DND-41 (cell line): ENCODE measurements around the gene FAM170B.

ENCODE experiments used
- ATAC-seq: fragments of 200-7000 bp; cut with Tn5 transposase; 3 replicates; pipeline ENCODE4 v1.9.1; 2021; ENCODE audit warnings: low read depth; ENCODE audit not compliant: insufficient read depth
- DNase-seq: peaks from one replicate; pipeline ENCODE4 v3.0.0-alpha.2; 2020
- H2AFZ ChIP-seq: 2 replicates; pipeline ENCODE4 v1.6.0; 2012; ENCODE audit warnings: low read depth, low read length
- H3K27ac ChIP-seq: 2 replicates; pipeline ENCODE4 v1.5.1; 2012; ENCODE audit warnings: low read length, inconsistent platforms
- H3K27me3 ChIP-seq: fragments of 200-600 bp; sonication (generic); 2 replicates; pipeline ENCODE4 v1.6.0; 2012; ENCODE audit warnings: low read length, mild to moderate bottlenecking, inconsistent platforms; ENCODE audit not compliant: insufficient read depth, poor library complexity
- H3K36me3 ChIP-seq: 2 replicates; pipeline ENCODE4 v1.5.1; 2012; ENCODE audit warnings: low read length, inconsistent platforms; ENCODE audit not compliant: insufficient read depth
- H3K4me1 ChIP-seq: 2 replicates; pipeline ENCODE4 v1.5.1; 2012; ENCODE audit warnings: mild to moderate bottlenecking, low read length; ENCODE audit not compliant: insufficient read depth
- H3K4me2 ChIP-seq: 2 replicates; pipeline ENCODE4 v1.6.0; 2012; ENCODE audit warnings: mild to moderate bottlenecking, moderate library complexity, low read length, inconsistent platforms; ENCODE audit not compliant: insufficient read depth
- H3K4me3 ChIP-seq, 2 experiments: fragments of 200-600 bp in 1 of 2; shearing (Covaris generic) in 1 of 2; 2 replicates each; pipeline ENCODE4 v1.5.1; 2012 to 2016; ENCODE audit warnings: inconsistent platforms in 2 of 2, low read length in 2 of 2, mild to moderate bottlenecking in 2 of 2, low read depth in 1 of 2, moderate library complexity in 1 of 2
- H3K79me2 ChIP-seq: 2 replicates; pipeline ENCODE4 v1.6.0; 2012; ENCODE audit warnings: low read length, inconsistent platforms; ENCODE audit not compliant: insufficient read depth
- H3K9ac ChIP-seq: 2 replicates; pipeline ENCODE4 v1.6.0; 2012; ENCODE audit warnings: low read depth, mild to moderate bottlenecking, inconsistent platforms, low read length, moderate library complexity
- H3K9me3 ChIP-seq: 2 replicates; pipeline ENCODE4 v1.5.1; 2012; ENCODE audit warnings: low read length, moderate library complexity, mild to moderate bottlenecking, inconsistent platforms; ENCODE audit not compliant: insufficient read depth, severe bottlenecking
- H4K20me1 ChIP-seq: 2 replicates; pipeline ENCODE4 v1.6.0; 2012; ENCODE audit warnings: low read length; ENCODE audit not compliant: insufficient read depth
- CTCF ChIP-seq: IDR thresholded peaks from 2 replicates; pipeline ENCODE4 v1.5.1; 2012; ENCODE audit warnings: borderline replicate concordance, low read length, moderate library complexity, mild to moderate bottlenecking; ENCODE audit not compliant: poor library complexity, severe bottlenecking; ENCODE audit errors: extremely low read depth
- EZH2 ChIP-seq: IDR thresholded peaks from 3 replicates; pipeline ENCODE4 v1.6.1; 2012; ENCODE audit warnings: borderline replicate concordance, low read depth, mild to moderate bottlenecking, moderate library complexity, low read length, inconsistent platforms; ENCODE audit not compliant: severe bottlenecking

FAM170B gene

DNA sequence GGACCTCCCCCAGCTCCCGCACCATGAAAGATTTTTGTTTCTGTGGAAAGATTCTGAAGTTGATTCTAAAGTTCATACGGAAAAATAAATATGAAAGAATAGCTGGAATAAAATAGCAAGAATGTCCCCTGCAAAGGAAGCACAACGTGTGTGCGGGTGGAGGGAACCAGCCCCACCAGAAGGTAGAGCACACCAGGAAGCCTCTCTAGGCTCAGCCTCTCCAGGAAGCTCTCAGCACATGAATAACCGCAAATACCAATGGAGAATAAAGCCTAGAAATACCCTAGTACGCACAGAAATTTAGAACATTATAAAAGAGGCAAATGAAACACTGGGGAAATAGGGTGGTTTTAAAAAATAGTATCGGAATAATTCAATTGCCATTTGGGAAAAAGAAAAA lies 24.6 kb upstream of the FAM170B start:
- TF ChIP-seq EZH2 (no peak), CTCF (no peak)
- no peaks in the 10 kb centered on the region for H3K9me3 ChIP-seq
- H3K36me3 ChIP-seq: no peaks in the 10 kb centered on the region
- ATAC-seq (peak; percentile 92), DNase-seq (peak; percentile 27)
- H4K20me1 ChIP-seq: no peaks in the 10 kb centered on the region
- H3K4me1 ChIP-seq: peaks cover 20% of the 10 kb centered on the region
- no peak overlapping the region for H3K4me3 ChIP-seq
- no peaks in the 10 kb centered on the region for H3K79me2 ChIP-seq
- 0 out of 2 replicates have a peak overlapping the region, but pooled peaks have one; percentile 12 for H3K4me2 ChIP-seq
- no peaks in the 10 kb centered on the region for H3K27me3 ChIP-seq
- no peak overlapping the region for H3K27ac ChIP-seq
- H3K9ac ChIP-seq: no peak overlapping the region
- no peak overlapping the region for H2AFZ ChIP-seq

GRCh38 chr10:49157229-49157628 lies 23.4 kb upstream of the FAM170B start:
- Histone ChIP-seq H3K36me3 (no peaks in the 10 kb centered on the region), H3K27ac (no peak overlapping the region), H3K79me2 (no peaks in the 10 kb centered on the region), H3K4me3 (no peak overlapping the region), H3K4me2 (no peak overlapping the region), H3K9me3 (no peaks in the 10 kb centered on the region), H3K27me3 (no peaks in the 10 kb centered on the region), H3K4me1 (peaks cover 20% of the 10 kb centered on the region), H2AFZ (no peak overlapping the region), H3K9ac (no peak overlapping the region), H4K20me1 (no peaks in the 10 kb centered on the region)
- no peak for TF ChIP-seq CTCF
- no peak for TF ChIP-seq EZH2
- DNase-seq: no peak
- ATAC-seq: no peak

GRCh38 chr10:49154641-49155040 lies 20.8 kb upstream of the FAM170B start:
- H2AFZ ChIP-seq: no peak overlapping the region

More at GRCh38 chr10:49154641-49155040, 20.8 kb upstream of the FAM170B start:
- no peak for TF ChIP-seq EZH2
- no peak for TF ChIP-seq CTCF
- Histone ChIP-seq H3K4me3 (no peak overlapping the region), H3K36me3 (no peaks in the 10 kb centered on the region), H3K9me3 (no peaks in the 10 kb centered on the region), H3K27ac (no peak overlapping the region), H3K79me2 (no peaks in the 10 kb centered on the region), H3K4me1 (peaks cover 28% of the 10 kb centered on the region), H3K27me3 (no peaks in the 10 kb centered on the region), H4K20me1 (no peaks in the 10 kb centered on the region), H3K4me2 (no peak overlapping the region), H3K9ac (no peak overlapping the region)
- ATAC-seq (no peak), DNase-seq (no peak)
